Measurements from ENCODE around the gene LENG1. TPM values are rescaled to one million over a fixed set of nuclear protein-coding genes. Genes with fewer than 3 reads are reported as not detected.
A peak's percentile ranks its signal among the peaks of the same experiment; 100 is the strongest.

The LENG1 gene
- total and polyA plus RNA-seq, 9 of the 15 experiments (the other 6 are each of a cell fraction or from before 2014, with no cell fraction given), result 0.30 to 10.5 (median 4.7) TPM

GRCh38 chr19:54189735-54190502 is 30.4 kb upstream of the LENG1 start (continued):
- TF ChIP-seq ZBTB49 (CRISPR knock-in tag; IDR thresholded peaks at IDR 0.05; ENCODE audit: borderline replicate concordance) (no peak), ZNF354B (CRISPR knock-in tag; IDR thresholded peaks at IDR 0.05) (no peak), ELK3 (CRISPR knock-in tag; IDR thresholded peaks at IDR 0.05) (no peak), MEIS2 (IDR thresholded peaks at IDR 0.05; ENCODE audit: partially characterized antibody) (peak; percentile 68), RERE (CRISPR knock-in tag; IDR thresholded peaks at IDR 0.05; ENCODE audit: borderline replicate concordance) (no peak), ZNF140 (CRISPR knock-in tag; IDR thresholded peaks at IDR 0.05) (no peak), MTA3 (IDR thresholded peaks at IDR 0.05; ENCODE audit: borderline replicate concordance) (peak; percentile 78; the same call in 1 of the 2 replicates), RAD21 (CRISPR knock-in tag; conservative IDR thresholded peaks at IDR 0.05 in 1 of 2, IDR thresholded peaks at IDR 0.05 in 1 of 2) (no peak), ZNF41 (CRISPR knock-in tag; conservative IDR thresholded peaks at IDR 0.05) (no peak), ZNF778 (CRISPR knock-in tag; IDR thresholded peaks at IDR 0.05) (no peak), TAF9B (IDR thresholded peaks at IDR 0.05; ENCODE audit: partially characterized antibody) (no peak), ZBTB43 (CRISPR knock-in tag; IDR thresholded peaks at IDR 0.05) (no peak)

All from K562 (cell line).